Measurements from ENCODE around the gene STXBP1. TPM values are rescaled to one million over a fixed set of nuclear protein-coding genes. Genes with fewer than 3 reads are reported as not detected.

STXBP1 gene
- total and polyA plus RNA-seq, 2 of the 8 experiments (the other 6 are each of a cell fraction or from before 2014, with no cell fraction given) = 11.5 to 60.9 TPM

DNA sequence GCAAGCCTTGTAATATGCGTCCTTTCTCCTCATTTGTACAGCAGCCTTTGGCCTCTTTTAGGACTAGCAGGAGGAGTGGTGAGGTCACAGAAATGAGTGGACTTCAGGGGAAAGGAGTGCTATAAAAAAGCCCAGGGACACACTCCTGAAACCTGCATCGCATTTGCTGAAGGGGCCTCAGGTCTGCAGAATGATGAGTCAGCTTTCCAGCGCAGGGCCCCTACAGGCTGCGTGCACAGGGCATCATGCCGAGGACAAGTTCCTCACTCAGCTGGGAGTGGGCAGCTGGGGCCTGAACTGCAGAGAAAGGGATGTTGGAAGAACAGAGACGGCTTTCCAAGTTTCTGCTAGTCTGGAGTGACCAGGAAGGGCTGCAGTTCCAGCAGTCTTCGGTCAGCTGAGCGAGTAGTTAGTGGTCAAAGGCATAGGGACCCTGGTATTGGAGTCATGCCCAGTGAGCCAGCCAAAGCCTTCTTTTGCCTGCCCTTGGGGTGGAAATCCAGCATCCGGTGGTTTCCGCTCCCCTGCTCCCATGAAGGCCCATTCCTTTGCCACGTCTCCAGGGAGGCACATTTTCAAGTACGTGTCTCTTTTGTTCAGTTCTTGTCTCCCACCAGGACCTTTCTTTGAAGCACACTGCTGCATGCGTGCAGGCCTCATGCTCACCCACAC lies 77.4 kb downstream of the STXBP1 start:
- no peak overlapping the region for H3K9ac ChIP-seq (replicated peaks in 1 of 4; ENCODE audit: extremely low read depth in 1 of 4, low read depth in 3 of 4, low read length in 3 of 4)
- no peak overlapping the region for H3K23ac ChIP-seq (ENCODE audit: insufficient read length)
- H4K8ac ChIP-seq (ENCODE audit: extremely low read depth, insufficient read depth, low read length) = no peak overlapping the region
- no peak overlapping the region for H2AFZ ChIP-seq (ENCODE audit: low read length)
- H3K56ac ChIP-seq (replicated peaks; ENCODE audit: insufficient read length, low read depth, low read length) = no peak overlapping the region
- no peak overlapping the region; the same call in 1 of the 2 replicates for H3K27ac ChIP-seq (ENCODE audit: low read depth, low read length)
- no peaks in the 10 kb centered on the region for H3K79me2 ChIP-seq (ENCODE audit: control insufficient read depth in 1 of 2, insufficient read depth in 2 of 2, low read length in 2 of 2)
- no peaks in the 10 kb centered on the region for H4K20me1 ChIP-seq (replicated peaks in 1 of 2; ENCODE audit: control insufficient read depth in 1 of 2, insufficient read depth in 2 of 2, low read length in 2 of 2)
- H3K14ac ChIP-seq (ENCODE audit: insufficient read length) = no peak overlapping the region
- no peak overlapping the region for H3K4ac ChIP-seq (replicated peaks; ENCODE audit: insufficient read length, low read depth, low read length)
- FAIRE-seq (no peak), DNase-seq (ENCODE audit: low read depth in 1 of 2, low spot score in 2 of 2) (no peak)
- ChIA-PET CTCF (ENCODE audit: partially characterized antibody) (interaction anchor here (0.5 to 1.9 kb wide), 6 partner anchors 16 to 312 kb away, joined by 3 to 5 read pairs (median 3); no protein-coding TSS in a partner anchor), POLR2A (ENCODE audit: partially characterized antibody) (no interaction called here)
- H3K18ac ChIP-seq (ENCODE audit: extremely low read depth, low read length) = no peak overlapping the region
- no peak overlapping the region for H4K91ac ChIP-seq (replicated peaks; ENCODE audit: insufficient read length, low read length)
- no peak overlapping the region for H2BK5ac ChIP-seq (ENCODE audit: low read depth, low read length)
- no peak overlapping the region for H3K4me3 ChIP-seq (ENCODE audit: extremely low read depth in 1 of 4, insufficient read depth in 2 of 4, low read depth in 3 of 4, low read length in 4 of 4)
- H3K4me2 ChIP-seq (ENCODE audit: insufficient read depth in 1 of 2, low read depth in 2 of 2, low read length in 2 of 2) = no peak overlapping the region
- no peak overlapping the region for H2BK120ac ChIP-seq (replicated peaks; ENCODE audit: low read depth, low read length)
- no peak overlapping the region for H2BK20ac ChIP-seq (ENCODE audit: low read length)
- TF ChIP-seq TCF12 (IDR thresholded peaks at IDR 0.05; ENCODE audit: low read depth, low read length) (no peak), RAD21 (IDR thresholded peaks at IDR 0.05 in 1 of 2, conservative IDR thresholded peaks at IDR 0.05 in 1 of 2; ENCODE audit: low read depth in 2 of 2, low read length in 2 of 2) (no peak), POLR2A (IDR thresholded peaks at IDR 0.05; ENCODE audit: control extremely low read depth in 1 of 2, low read depth in 2 of 2, low read length in 2 of 2) (no peak), KDM4A (IDR thresholded peaks at IDR 0.05; ENCODE audit: low read depth, low read length, severe bottlenecking) (no peak)
- no peak overlapping the region for H2AK5ac ChIP-seq (ENCODE audit: low read depth, low read length)
- no peaks in the 10 kb centered on the region for H3K79me1 ChIP-seq (ENCODE audit: low read depth, low read length)
- H3K27me3 ChIP-seq (replicated peaks in 1 of 4; ENCODE audit: control insufficient read depth in 3 of 4, extremely low read depth in 1 of 4, insufficient read depth in 3 of 4, low read length in 3 of 4) = no peaks in the 10 kb centered on the region
- H4K5ac ChIP-seq (ENCODE audit: insufficient read length, low read depth, low read length) = no peak overlapping the region
- no peak overlapping the region for H2BK12ac ChIP-seq (ENCODE audit: low read depth, low read length)
- H3K23me2 ChIP-seq (ENCODE audit: low read depth, low read length) = no peaks in the 10 kb centered on the region
- H3K36me3 ChIP-seq (ENCODE audit: control insufficient read depth in 2 of 4, insufficient read depth in 4 of 4, low read length in 3 of 4) = peaks cover 0 to 6% (median 2%) of the 10 kb centered on the region in 4 experiments; a peak in 2 of 8 replicates
- H3K4me1 ChIP-seq (replicated peaks in 1 of 4; ENCODE audit: control insufficient read depth in 3 of 4, insufficient read depth in 4 of 4, low read length in 3 of 4) = no peaks in the 10 kb centered on the region
- 92% methylated on average over 13 of the region's 13 CpGs; no CpG with 5 or more reads in 1 of the 2 experiments for WGBS, 2 experiments (ENCODE audit: extremely low coverage in 1 of 2, insufficient coverage in 1 of 2, insufficient read length in 1 of 2, insufficient replicate concordance in 2 of 2, low coverage in 1 of 2, low lambda C conversion rate in 2 of 2, missing lambda C conversion rate in 1 of 2)
- H3K9me3 ChIP-seq (ENCODE audit: insufficient read depth in 2 of 2, low read depth in 1 of 2, low read length in 1 of 2) = no peaks in the 10 kb centered on the region
- H2BK15ac ChIP-seq (ENCODE audit: low read length) = no peak overlapping the region
